ENCODE results near the gene CCHCR1.

DNA sequence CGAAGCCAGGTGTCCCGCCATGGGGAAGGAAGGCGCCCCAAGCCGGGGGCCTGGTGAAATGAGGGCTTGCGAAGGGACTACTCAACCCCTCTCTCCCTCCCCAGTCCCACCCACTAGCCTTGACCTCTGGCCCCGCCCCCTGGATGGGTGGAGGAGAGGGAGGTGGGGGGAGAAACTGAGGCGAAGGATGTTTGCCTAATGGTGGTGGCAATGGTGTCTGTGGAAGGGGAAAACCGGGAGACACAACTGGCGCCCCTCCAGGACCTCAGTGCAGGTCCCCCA, 12.9 kb upstream of the CCHCR1 start, which contains the start of gene POU5F1:
- TF ChIP-seq, protein P1, sequence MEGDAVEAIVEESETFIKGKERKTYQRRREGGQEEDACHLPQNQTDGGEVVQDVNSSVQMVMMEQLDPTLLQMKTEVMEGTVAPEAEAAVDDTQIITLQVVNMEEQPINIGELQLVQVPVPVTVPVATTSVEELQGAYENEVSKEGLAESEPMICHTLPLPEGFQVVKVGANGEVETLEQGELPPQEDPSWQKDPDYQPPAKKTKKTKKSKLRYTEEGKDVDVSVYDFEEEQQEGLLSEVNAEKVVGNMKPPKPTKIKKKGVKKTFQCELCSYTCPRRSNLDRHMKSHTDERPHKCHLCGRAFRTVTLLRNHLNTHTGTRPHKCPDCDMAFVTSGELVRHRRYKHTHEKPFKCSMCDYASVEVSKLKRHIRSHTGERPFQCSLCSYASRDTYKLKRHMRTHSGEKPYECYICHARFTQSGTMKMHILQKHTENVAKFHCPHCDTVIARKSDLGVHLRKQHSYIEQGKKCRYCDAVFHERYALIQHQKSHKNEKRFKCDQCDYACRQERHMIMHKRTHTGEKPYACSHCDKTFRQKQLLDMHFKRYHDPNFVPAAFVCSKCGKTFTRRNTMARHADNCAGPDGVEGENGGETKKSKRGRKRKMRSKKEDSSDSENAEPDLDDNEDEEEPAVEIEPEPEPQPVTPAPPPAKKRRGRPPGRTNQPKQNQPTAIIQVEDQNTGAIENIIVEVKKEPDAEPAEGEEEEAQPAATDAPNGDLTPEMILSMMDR (conservative IDR thresholded peaks at IDR 0.05; ENCODE audit: low read depth, low read length) = no peak
- TF ChIP-seq EZH2 (IDR thresholded peaks at IDR 0.05; ENCODE audit: low read length, unreplicated experiment) = no peak
